ENCODE results near the gene XAGE1B. TPM values are rescaled to one million over a fixed set of nuclear protein-coding genes. Genes with fewer than 3 reads are reported as not detected.

Gene XAGE1B, protein sequence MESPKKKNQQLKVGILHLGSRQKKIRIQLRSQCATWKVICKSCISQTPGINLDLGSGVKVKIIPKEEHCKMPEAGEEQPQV
- not detected in 2 replicates for total RNA-seq

DNA sequence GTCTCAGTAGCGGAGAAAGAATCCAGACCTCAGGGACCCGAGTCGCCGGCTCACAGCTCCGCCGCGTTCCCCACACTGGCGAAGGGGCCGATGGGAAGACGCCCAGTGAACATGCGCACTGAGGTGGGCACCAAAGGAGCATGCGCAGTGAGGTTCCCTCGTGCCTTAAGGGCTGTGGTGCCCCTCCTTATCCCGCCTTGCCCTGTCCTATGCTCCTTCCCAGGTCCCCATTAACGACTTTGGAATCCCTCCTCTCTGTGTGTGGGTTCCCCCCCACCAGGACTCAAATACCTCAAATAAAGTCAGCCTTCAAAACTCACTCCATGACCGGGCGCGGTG lies at the start of gene XAGE1B:
XAGE1B (minus strand) TSS at position 77 of the 339 bp plus-strand sequence. CDS start 1,536 bp downstream, outside the sequence.

DNA sequence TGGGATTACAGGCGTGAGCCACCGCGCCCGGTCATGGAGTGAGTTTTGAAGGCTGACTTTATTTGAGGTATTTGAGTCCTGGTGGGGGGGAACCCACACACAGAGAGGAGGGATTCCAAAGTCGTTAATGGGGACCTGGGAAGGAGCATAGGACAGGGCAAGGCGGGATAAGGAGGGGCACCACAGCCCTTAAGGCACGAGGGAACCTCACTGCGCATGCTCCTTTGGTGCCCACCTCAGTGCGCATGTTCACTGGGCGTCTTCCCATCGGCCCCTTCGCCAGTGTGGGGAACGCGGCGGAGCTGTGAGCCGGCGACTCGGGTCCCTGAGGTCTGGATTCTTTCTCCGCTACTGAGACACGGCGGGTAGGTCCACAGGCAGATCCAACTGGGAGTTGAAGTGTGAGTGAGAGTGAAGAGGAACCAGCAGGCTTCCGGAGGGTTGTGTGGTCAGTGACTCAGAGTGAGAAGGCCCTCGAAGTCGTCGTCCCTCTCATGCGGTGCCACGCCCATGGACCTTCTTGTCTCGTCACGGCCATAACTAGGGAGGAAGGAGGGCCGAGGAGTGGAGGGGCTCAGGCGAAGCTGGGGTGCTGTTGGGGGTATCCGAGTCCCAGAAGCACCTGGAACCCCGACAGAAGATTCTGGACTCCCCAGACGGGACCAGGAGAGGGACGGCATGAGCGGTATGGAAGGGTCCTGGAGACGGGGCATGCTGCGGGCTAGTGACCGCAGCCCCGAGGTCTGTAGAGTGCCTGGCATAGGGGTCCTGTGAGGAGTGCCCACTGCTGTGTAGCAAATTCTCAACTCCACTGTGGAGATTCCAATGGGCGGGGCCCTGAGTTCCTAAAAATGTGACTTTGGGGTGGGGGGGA lies 21.1 kb downstream of the XAGE1B start, which contains the start of gene XAGE1A:
XAGE1A (plus strand) TSS at position 264 of the 874 bp plus-strand sequence. CDS start 1,554 bp downstream, outside the sequence.

Other genes with a start within 250 kb of the XAGE1B start
- gene XAGE2, start 148.0 kb downstream of the XAGE1B start, total RNA-seq: not detected in 2 replicates
- not detected in 2 replicates for gene XAGE1A, start 21.3 kb downstream of the XAGE1B start, total RNA-seq
- gene SSX7, start 137.8 kb upstream of the XAGE1B start, total RNA-seq: not detected in 2 replicates
- not detected in 2 replicates for gene SSX2, start 190.1 kb upstream of the XAGE1B start, total RNA-seq
- not detected in 2 replicates for gene SSX2B, start 234.2 kb upstream of the XAGE1B start, total RNA-seq

Measured in mammary microvascular endothelial cell (primary cell).